ENCODE results near the gene HOXA7. TPM values are rescaled to one million over a fixed set of nuclear protein-coding genes. Genes with fewer than 3 reads are reported as not detected.

HOXA7 gene
- total RNA-seq, 1 donor from 2014 or later: 17.9 TPM

DNA sequence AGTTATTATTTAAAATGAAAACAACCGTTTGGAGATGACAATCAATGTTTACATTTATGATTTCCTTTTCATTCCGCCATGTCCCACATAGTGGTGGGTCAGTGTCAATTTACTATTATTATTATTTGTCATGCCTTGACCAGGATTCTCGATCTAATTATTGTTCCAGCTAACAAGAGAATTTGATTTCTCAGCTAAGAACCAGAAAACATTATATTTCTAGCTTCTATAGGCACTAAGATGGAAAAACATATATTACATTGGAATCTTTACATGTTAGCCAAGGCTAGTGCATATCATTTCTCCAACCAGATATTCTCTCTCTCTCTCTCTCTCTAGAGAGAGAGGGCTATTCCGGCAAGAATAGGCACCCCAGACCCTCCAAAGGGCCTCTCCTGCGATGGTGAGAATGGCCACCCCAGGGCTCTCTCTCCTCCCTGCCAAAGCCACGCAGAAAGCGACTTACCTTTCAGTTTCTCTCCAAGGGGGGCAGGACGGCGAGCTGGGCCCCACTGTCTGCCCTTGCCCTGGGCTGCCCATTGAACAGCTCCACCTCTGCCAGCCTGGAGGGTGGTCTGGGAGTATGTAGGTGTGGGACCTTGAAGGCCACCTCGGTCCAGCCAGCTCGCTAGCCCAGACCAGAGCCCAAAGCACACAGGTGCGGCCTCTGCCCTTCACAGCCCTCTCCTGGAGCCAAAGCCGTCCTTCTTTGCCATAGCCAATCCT is 6.5 kb downstream of the HOXA7 start:
- Mint-ChIP-seq H3K4me3 (peak overlapping the region; percentile 87), H3K4me1 (peaks cover 78% of the 10 kb centered on the region), H3K9me3 (no peaks in the 10 kb centered on the region), H3K27ac (peak overlapping the region; percentile 99), H3K27me3 (ENCODE audit: low read depth) (peaks cover 35% of the 10 kb centered on the region), H3K36me3 (peaks cover 17% of the 10 kb centered on the region)
- TF ChIP-seq, protein P1, sequence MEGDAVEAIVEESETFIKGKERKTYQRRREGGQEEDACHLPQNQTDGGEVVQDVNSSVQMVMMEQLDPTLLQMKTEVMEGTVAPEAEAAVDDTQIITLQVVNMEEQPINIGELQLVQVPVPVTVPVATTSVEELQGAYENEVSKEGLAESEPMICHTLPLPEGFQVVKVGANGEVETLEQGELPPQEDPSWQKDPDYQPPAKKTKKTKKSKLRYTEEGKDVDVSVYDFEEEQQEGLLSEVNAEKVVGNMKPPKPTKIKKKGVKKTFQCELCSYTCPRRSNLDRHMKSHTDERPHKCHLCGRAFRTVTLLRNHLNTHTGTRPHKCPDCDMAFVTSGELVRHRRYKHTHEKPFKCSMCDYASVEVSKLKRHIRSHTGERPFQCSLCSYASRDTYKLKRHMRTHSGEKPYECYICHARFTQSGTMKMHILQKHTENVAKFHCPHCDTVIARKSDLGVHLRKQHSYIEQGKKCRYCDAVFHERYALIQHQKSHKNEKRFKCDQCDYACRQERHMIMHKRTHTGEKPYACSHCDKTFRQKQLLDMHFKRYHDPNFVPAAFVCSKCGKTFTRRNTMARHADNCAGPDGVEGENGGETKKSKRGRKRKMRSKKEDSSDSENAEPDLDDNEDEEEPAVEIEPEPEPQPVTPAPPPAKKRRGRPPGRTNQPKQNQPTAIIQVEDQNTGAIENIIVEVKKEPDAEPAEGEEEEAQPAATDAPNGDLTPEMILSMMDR (IDR thresholded peaks at IDR 0.05; ENCODE audit: unreplicated experiment): no peak
- DNase-seq (ENCODE audit: low spot score in 2 of 2, unreplicated experiment in 2 of 2): peak in 1 of 2 experiments; percentile 46

- peaks cover 15% of the 10 kb centered on the region for H3K36me3 Mint-ChIP-seq
- H3K27ac Mint-ChIP-seq: peak overlapping the region; percentile 99
- TF ChIP-seq, protein P1 (IDR thresholded peaks at IDR 0.05; ENCODE audit: unreplicated experiment): no peak
- peaks cover 78% of the 10 kb centered on the region for H3K4me1 Mint-ChIP-seq
- H3K27me3 Mint-ChIP-seq (ENCODE audit: low read depth): peaks cover 25% of the 10 kb centered on the region
- H3K4me3 Mint-ChIP-seq: peak overlapping the region; percentile 87
- H3K9me3 Mint-ChIP-seq: no peaks in the 10 kb centered on the region
- DNase-seq (ENCODE audit: low spot score in 2 of 2, unreplicated experiment in 2 of 2): peak in 1 of 2 experiments; percentile 45
Observed at GRCh38 chr7:27148756-27149641, 7.5 kb downstream of the HOXA7 start.

DNA sequence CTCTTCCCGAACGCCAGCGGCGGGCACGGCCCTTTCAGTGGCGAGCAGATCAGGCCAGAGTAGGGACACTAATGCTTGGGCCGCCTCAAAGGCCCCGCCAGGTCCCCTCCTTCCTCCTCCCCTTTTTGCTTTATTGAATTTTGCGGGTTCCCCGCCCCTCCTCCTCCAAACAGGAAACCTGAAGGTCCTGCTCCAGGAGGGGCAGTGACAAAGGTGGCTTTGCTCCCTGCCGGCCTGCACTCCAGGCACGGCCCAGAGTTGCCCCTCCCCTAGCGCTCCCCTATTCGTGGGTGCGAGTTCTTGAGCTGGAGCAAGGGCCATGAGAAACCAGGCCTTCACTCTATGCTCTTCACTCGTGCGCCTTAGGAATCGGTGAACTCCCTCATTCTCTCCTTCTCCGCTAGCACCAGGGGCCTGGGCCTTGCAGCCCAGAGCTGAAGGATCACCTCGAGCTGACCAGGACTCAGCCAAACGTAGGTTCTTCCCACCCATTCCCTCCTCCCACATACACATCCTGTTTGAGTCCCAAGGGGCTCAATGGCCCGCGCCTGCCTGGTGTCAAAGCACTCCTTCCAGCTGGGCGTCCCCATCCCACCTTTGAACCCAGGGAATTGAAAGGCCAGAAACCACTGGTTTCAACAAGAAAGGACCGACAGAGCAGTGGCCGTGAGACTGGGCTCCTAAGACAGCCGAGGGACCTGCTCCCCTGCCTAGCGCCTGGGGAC is 8.3 kb downstream of the HOXA7 start:
- Mint-ChIP-seq H3K27ac (peak overlapping the region; percentile 99), H3K4me3 (peak overlapping the region; percentile 87), H3K36me3 (peaks cover 14% of the 10 kb centered on the region)

DNA sequence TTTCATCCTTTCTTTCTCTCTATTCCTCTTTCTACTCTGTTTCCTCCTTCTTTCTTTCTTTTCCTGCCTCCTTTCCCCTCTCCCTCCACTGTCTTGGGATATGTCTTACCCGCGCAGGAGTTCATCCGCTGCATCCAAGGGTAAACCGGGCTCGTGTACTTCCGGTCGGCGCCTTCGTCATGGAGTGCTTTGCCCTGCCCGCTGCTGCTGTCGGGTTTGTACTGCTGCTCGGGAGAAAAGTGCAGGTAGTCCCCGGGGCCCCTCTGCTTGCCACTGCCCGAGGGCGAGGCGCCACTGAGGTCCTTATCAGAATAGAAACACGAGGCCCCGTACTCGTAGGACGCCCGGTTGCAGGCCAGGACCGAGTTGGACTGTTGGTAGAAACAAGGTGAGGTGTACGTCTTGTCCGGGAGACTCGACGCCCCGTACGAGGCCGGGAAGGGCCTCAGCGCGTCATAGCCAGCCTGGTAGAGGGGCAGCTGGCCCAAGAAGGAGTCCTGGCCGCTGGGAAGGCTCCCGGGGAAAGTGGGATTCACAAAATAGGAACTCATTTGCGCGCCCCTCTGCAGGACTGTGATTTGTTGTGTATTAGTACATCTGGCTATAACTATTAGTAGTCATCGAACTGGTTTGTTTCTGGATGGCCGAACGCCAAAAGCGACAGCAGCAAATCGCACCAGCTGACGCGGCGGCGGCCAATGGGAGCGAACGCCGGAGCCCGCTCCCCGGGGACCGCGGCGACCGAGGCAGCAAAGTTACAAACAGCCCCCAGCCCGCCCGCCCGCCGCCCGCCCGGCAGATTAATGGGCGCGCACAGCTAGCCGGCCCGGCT is 9.1 kb downstream of the HOXA7 start, which contains the start of gene HOXA6:
HOXA6 (minus strand) TSS at position 576 of the 832 bp plus-strand sequence; CDS start at position 551, 25 bp downstream.
- Mint-ChIP-seq H3K4me3 (peak within 1 kb of the TSS; percentile 87), H3K27me3 (ENCODE audit: low read depth) (peaks cover 12% of the 10 kb centered on the region), H3K27ac (peak within 1 kb of the TSS; percentile 99), H3K36me3 (peaks cover 18% of the 10 kb centered on the region), H3K9me3 (no peaks in the 10 kb centered on the region), H3K4me1 (peaks cover 70% of the 10 kb centered on the region)
- peak in 1 of 2 experiments; percentile 75 for DNase-seq (ENCODE audit: low spot score in 2 of 2, unreplicated experiment in 2 of 2)
- TF ChIP-seq, protein P1 (IDR thresholded peaks at IDR 0.05; ENCODE audit: unreplicated experiment): no peak

More for the DNA sequence above, 8.3 kb downstream of the HOXA7 start:
- TF ChIP-seq, protein P1 (IDR thresholded peaks at IDR 0.05; ENCODE audit: unreplicated experiment): no peak
- H3K4me1 Mint-ChIP-seq: peaks cover 73% of the 10 kb centered on the region
- H3K9me3 Mint-ChIP-seq: no peaks in the 10 kb centered on the region
- DNase-seq (ENCODE audit: low spot score in 2 of 2, unreplicated experiment in 2 of 2): peak in 1 of 2 experiments; percentile 51
- peaks cover 17% of the 10 kb centered on the region for H3K27me3 Mint-ChIP-seq (ENCODE audit: low read depth)
